ENCODE results near the gene ERFL. TPM values are rescaled to one million over a fixed set of nuclear protein-coding genes. Genes with fewer than 3 reads are reported as not detected.
A peak's percentile ranks its signal among the peaks of the same experiment; 100 is the strongest.
"Not testable (repeated sequence)": the region's sequence is repeated elsewhere in the genome, so short reads cannot be mapped to it uniquely, and the experiment has no call there.

ERFL gene
- total RNA-seq, 1 donor from 2014 or later: not detected

GRCh38 chr19:41944336-41944735, 16.1 kb upstream of the ERFL start:
- DNase-seq (ENCODE audit: low spot score in 2 of 2): no peak
- no peak for FAIRE-seq

- FAIRE-seq (no peak), DNase-seq (ENCODE audit: low spot score in 2 of 2) (no peak)
Measured at GRCh38 chr19:41941410-41942202, 13.4 kb upstream of the ERFL start.

- FAIRE-seq (no peak), DNase-seq (ENCODE audit: low spot score in 2 of 2) (no peak)
Measured at GRCh38 chr19:41940731-41941409, 12.6 kb upstream of the ERFL start.

- FAIRE-seq (no peak), DNase-seq (ENCODE audit: low spot score in 2 of 2) (peak in 1 of 2 donors; percentile 55)
Measured at GRCh38 chr19:41939861-41940730, 11.8 kb upstream of the ERFL start.

GRCh38 chr19:41939209-41939608, 11.0 kb upstream of the ERFL start:
- not testable (repeated sequence) for DNase-seq (ENCODE audit: low spot score in 2 of 2); FAIRE-seq

DNA sequence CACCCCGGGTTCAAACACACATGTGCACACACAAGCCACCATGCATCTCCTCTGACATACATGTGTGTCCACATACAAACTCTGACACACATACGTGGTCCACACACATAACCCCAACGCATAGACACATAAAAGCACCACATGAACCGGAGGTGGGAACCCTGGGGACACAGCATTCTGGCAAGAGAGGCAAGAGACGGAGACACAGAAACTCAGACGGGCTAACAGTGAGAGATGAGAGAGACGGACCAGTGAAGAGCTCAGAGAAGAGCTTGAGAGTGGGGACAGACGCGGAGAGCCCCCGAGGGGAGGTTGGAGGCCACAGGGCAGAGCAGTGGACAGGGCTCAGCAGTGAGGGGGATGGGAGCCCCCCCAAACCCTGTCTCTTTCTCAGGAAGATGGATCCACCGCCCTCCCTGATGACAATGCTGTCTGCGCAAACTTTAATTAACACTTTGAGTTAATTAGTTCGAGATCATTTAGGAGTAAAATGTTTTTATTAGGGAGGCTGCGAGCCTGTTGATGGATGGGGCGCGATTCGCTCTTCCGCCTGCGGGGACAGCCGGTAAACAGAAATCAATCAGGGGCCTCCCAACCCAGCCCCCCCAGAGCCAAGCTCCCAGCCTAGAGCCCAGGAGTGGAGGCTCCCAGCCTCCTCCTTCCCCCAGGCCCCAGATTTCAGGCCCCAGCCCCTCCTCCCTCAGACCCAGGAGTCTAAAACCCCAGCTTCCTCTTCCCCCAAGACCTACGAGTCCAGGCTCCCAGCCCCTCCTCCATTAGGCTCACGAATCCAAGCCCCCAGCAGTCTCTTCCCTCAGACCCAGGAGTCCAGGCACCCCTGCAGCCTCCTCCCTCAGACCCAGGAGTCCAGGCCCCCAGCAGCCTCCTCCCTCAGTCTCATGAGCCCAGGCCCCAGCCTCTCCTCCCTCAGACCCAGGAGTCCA, 9.5 kb upstream of the ERFL start:
- FAIRE-seq (no peak), DNase-seq (ENCODE audit: low spot score in 2 of 2) (no peak)

GRCh38 chr19:41936961-41937360, 8.7 kb upstream of the ERFL start:
- DNase-seq (ENCODE audit: low spot score in 2 of 2): no peak
- no peak for FAIRE-seq

- FAIRE-seq (no peak), DNase-seq (ENCODE audit: low spot score in 2 of 2) (no peak)
Measured at GRCh38 chr19:41936416-41936850, 8.2 kb upstream of the ERFL start.

DNA sequence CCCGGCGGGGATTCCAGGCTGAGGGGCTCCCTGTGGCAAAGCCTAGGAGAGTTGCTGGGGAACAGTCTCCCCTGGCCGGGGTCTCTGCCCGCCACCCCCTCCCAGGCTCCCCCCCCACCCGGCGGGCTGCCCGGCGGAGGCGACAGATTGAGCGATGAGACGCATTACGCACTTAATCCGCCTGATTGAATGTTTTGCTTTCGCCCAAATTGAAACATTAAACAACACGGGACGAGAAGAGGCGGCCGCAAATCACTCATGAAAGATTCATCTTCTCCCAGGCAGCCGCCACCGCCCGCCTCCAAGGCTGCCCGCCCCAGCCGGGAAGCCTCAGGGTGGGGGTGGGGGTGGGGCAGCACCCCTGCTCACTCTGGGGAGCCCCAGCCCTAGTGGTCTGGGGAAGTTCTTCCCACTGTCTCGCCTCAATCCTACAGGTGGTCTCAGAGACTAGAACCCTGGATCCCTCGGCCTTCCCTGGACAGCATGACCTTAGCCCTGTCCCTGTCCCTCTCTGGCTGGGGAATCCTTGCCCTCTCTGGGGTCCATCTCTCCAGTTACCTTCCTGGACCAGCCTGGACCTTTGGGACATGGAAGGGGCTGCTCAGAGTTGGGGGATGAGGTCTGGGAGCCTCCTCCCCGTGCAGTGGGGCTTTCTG, 7.6 kb upstream of the ERFL start:
- no peak for FAIRE-seq
- DNase-seq (ENCODE audit: low spot score in 2 of 2): no peak

- no peak for FAIRE-seq
- peak; percentile 80 to 85 for DNase-seq (ENCODE audit: low spot score in 2 of 2)
Measured at GRCh38 chr19:41934849-41935374, 6.7 kb upstream of the ERFL start.

- FAIRE-seq (no peak), DNase-seq (ENCODE audit: low spot score in 2 of 2) (no peak)
Measured at GRCh38 chr19:41933693-41934426, 5.6 kb upstream of the ERFL start.

DNA sequence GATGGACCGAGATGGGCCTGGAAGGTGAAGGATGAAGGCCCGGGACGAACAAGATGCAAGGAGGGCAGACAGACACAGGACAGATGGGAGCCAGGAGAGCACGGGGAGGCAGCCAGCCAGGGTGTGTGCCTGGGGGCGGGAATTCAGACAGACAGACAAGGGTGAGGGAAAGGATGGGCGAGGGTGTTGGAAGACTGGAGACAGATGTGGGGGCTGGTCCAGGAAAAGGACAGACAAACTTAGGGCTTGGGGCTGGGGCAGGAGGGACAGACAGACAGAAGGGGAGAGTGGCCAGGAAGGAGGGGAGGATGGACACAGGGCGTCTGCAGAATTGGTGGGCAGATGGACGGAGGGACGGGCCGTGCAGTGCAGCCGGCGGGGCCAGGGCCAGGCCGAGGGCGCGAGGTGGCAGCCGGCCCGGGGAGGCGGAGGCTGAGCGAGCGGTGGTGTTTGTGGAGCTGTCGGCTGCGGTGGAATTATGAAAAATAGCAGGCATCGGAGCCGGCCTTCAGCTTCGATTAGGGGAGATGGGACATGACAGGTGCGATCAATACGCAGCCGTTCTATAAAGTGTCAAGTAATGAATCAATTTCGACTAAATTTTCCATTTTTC, 4.6 kb upstream of the ERFL start:
- DNase-seq (ENCODE audit: low spot score in 2 of 2) (no peak), FAIRE-seq (no peak)

DNA sequence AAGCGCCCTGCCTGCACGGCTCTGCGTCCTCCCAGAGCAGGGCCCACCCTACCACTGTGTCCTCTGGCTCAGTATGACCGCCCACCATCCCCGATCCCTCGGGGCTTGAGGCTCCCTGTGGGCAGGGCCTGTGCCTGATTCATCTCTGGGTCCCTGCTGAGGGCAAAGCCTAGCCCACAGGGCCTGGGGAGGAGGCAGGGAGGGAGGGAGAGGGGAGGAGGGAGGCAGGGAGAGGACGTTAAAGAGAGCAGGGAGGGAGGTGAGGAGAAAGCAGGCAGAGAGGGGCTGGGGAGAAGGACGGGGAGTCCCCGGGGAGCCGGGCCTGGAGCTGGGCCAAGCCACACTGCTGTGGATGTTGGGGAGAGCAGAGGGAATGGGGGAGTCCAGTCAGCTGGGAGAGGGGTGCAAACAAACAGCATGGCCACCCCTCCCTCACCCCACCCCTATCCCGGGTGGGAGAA, 4.0 kb upstream of the ERFL start:
- FAIRE-seq (no peak), DNase-seq (ENCODE audit: low spot score in 2 of 2) (no peak)

DNA sequence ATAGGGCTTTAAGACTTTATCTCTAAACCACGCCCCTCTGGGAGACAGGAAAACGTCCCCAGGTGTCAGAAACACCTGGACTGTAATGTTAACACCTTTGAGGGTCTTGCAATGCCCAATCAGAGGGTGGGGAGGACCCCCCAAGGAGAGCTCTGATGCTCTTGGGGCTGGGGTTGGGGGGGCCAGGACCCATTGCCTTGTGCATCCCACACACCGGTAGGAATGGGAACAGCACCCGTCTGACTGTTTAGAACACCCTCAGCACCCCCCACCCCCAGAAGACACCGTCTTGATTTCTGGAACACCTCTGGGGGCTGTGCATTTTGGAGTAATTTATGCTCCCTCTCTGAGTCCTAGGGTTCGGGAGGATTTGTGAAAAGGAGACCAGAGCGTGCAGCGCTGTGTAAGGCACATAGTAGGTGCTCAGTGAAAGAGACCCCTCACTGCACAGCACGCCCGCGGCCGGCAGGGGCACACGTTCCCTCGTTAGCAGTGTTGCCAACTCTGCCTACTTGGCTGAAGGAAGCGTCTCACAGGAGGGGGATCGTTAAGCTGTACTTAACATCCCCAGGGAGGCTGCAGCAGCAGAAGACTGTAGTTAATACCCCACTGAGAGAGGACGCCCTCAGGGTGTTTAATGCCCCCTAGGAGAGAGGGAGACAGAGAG, 2.8 kb upstream of the ERFL start:
- FAIRE-seq: no peak
- DNase-seq (ENCODE audit: low spot score in 2 of 2): no peak

GRCh38 chr19:41930322-41930722, 2.1 kb upstream of the ERFL start:
- DNase-seq (ENCODE audit: low spot score in 2 of 2) (no peak), FAIRE-seq (no peak)

DNA sequence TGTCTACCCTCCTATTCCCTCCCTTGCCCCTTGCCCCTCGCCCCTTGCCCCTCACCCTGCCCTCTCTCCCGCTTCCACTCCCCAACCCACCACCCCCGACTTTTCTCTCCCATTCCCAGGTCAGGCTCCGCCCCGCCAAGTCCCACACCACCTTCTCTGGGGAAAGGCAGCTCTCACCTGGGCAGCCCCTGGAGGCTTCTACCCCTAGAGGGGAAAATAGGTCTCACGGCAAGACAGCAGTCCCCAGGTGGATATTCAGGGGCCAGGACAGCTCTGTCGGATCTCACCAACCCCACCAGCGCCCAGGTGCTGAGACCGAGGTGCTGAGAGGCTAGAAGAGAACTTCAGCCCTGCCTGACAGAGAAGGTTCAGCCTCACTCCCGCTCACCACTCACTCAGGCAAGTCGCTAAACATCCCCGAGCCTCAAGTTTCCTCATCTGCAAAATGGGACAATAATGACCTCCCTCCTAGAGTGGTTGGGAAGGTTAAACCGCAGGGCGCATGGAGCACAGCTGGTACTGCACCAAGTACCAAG, 1.4 kb upstream of the ERFL start:
- DNase-seq (ENCODE audit: low spot score in 2 of 2) (no peak), FAIRE-seq (no peak)
